H1 (cell line): Measurements from ENCODE around the gene PRR5L. TPM values are rescaled to one million over a fixed set of nuclear protein-coding genes. Genes with fewer than 3 reads are reported as not detected.
"Not testable (repeated sequence)": the region's sequence is repeated elsewhere in the genome, so short reads cannot be mapped to it uniquely, and the experiment has no call there.

Experiments
- CTCF ChIA-PET: fragments of 300-600 bp; sonication (Branson Sonifier 250); formaldehyde crosslinking; loops from one replicate; lab custom pipeline; 2021; ENCODE audit not compliant: partially characterized antibody; lab: Charles Lee
- POLR2A ChIA-PET: fragments of 300-600 bp; sonication (Branson Sonifier 250); formaldehyde crosslinking; loops from one replicate; lab custom pipeline; 2021; ENCODE audit warnings: inconsistent platforms; ENCODE audit not compliant: partially characterized antibody; lab: Charles Lee
- DNase-seq, 2 experiments: peaks; one replicate each; pipeline versions ENCODE4 v3.0.0 to v3.0.0-alpha.2; 2010 to 2022; ENCODE audit warnings: low spot score in 2 of 2, low read depth in 1 of 2, mixed read lengths in 1 of 2
- FAIRE-seq: peaks from 2 replicates; lab custom pipeline; 2011; peaks lifted over from hg19 to GRCh38; lab: Jason Lieb, UNC
- H2AFZ ChIP-seq: 2 replicates; pipeline ENCODE4 v1.8.1; 2012; ENCODE audit warnings: low read length, inconsistent platforms
- H2AK5ac ChIP-seq: 2 replicates; pipeline ENCODE4 v1.6.1; 2013; ENCODE audit warnings: low read depth, low read length
- H2BK120ac ChIP-seq: replicated peaks from 2 replicates; pipeline ENCODE3; 2013; ENCODE audit warnings: low read depth, low read length, inconsistent platforms
- H2BK12ac ChIP-seq: 2 replicates; pipeline ENCODE4 v1.6.1; 2013; ENCODE audit warnings: low read depth, low read length
- H2BK15ac ChIP-seq: 2 replicates; pipeline ENCODE4 v1.6.1; 2013; ENCODE audit warnings: low read length
- H2BK20ac ChIP-seq: 2 replicates; pipeline ENCODE4 v1.6.1; 2013; ENCODE audit warnings: low read length
- H2BK5ac ChIP-seq: 2 replicates; pipeline ENCODE4 v1.6.1; 2013; ENCODE audit warnings: low read depth, low read length
- H3K14ac ChIP-seq: 2 replicates; pipeline ENCODE4 v1.6.1; 2013; ENCODE audit warnings: inconsistent platforms; ENCODE audit not compliant: insufficient read length
- H3K18ac ChIP-seq: 2 replicates; pipeline ENCODE4 v1.6.1; 2013; ENCODE audit warnings: low read length; ENCODE audit errors: extremely low read depth
- H3K23ac ChIP-seq: 2 replicates; pipeline ENCODE4 v1.6.1; 2013; ENCODE audit warnings: inconsistent platforms; ENCODE audit not compliant: insufficient read length
- H3K23me2 ChIP-seq: 2 replicates; pipeline ENCODE4 v1.6.1; 2013; ENCODE audit warnings: low read depth, low read length
- H3K27ac ChIP-seq: 2 replicates; pipeline ENCODE4 v1.6.1; 2011; ENCODE audit warnings: low read depth, low read length, inconsistent platforms
- H3K27me3 ChIP-seq, 4 experiments: replicated peaks in 1 of 4; 1 replicate in 1 of 4; 2 replicates in 3 of 4; pipeline versions ENCODE4 v1.6.1 to v1.8.1; 2011 to 2013; ENCODE audit warnings: low read length in 3 of 4, mild to moderate bottlenecking in 3 of 4, inconsistent platforms in 2 of 4, mixed read lengths in 2 of 4, moderate library complexity in 1 of 4; ENCODE audit not compliant: control insufficient read depth in 3 of 4, insufficient read depth in 3 of 4; ENCODE audit errors: extremely low read depth in 1 of 4
- H3K36me3 ChIP-seq, 4 experiments: 2 replicates each; pipeline versions ENCODE4 v1.6.1 to v1.8.1; 2011 to 2013; ENCODE audit warnings: mild to moderate bottlenecking in 4 of 4, low read length in 3 of 4, moderate library complexity in 2 of 4, control low read depth in 1 of 4, inconsistent platforms in 1 of 4; ENCODE audit not compliant: insufficient read depth in 4 of 4, control insufficient read depth in 2 of 4
- H3K4ac ChIP-seq: replicated peaks from 2 replicates; pipeline ENCODE3; 2013; ENCODE audit warnings: low read length, low read depth, mixed read lengths, inconsistent platforms; ENCODE audit not compliant: insufficient read length
- H3K4me1 ChIP-seq, 4 experiments: replicated peaks in 1 of 4; 1 replicate in 1 of 4; 2 replicates in 3 of 4; pipeline versions ENCODE4 v1.6.1 to v1.8.1; 2011 to 2013; ENCODE audit warnings: low read length in 3 of 4, inconsistent platforms in 2 of 4, mixed read lengths in 1 of 4; ENCODE audit not compliant: insufficient read depth in 4 of 4, control insufficient read depth in 3 of 4
- H3K4me2 ChIP-seq, 2 experiments: 2 replicates each; pipeline versions ENCODE4 v1.6.1 to v1.8.1; 2011 to 2013; ENCODE audit warnings: low read depth in 2 of 2, low read length in 2 of 2, control low read depth in 1 of 2, inconsistent platforms in 1 of 2, mild to moderate bottlenecking in 1 of 2; ENCODE audit not compliant: insufficient read depth in 1 of 2
- H3K4me3 ChIP-seq, 4 experiments: fragments of 200-600, 300-600 bp in 1 of 4; sonication (generic), shearing (Covaris generic), sonication (Bioruptor Twin) in 1 of 4; 2 replicates each; pipeline versions ENCODE4 v1.5.1 to v1.8.1; 2011 to 2016; ENCODE audit warnings: low read length in 4 of 4, low read depth in 3 of 4, control low read depth in 2 of 4, inconsistent platforms in 2 of 4, mild to moderate bottlenecking in 2 of 4, mixed read lengths in 1 of 4, moderate library complexity in 1 of 4; ENCODE audit not compliant: insufficient read depth in 2 of 4; ENCODE audit errors: extremely low read depth in 1 of 4
- H3K56ac ChIP-seq: replicated peaks from 2 replicates; pipeline ENCODE3; 2013; ENCODE audit warnings: low read depth, mild to moderate bottlenecking, mixed read lengths, low read length, inconsistent platforms; ENCODE audit not compliant: insufficient read length
- H3K79me1 ChIP-seq: 2 replicates; pipeline ENCODE4 v1.6.1; 2013; ENCODE audit warnings: low read depth, low read length, control low read depth
- H3K79me2 ChIP-seq, 2 experiments: 2 replicates each; pipeline versions ENCODE4 v1.6.1 to v1.8.1; 2012 to 2013; ENCODE audit warnings: low read length in 2 of 2, mild to moderate bottlenecking in 2 of 2, inconsistent platforms in 1 of 2; ENCODE audit not compliant: insufficient read depth in 2 of 2, control insufficient read depth in 1 of 2
- H3K9ac ChIP-seq, 4 experiments: replicated peaks in 1 of 4; 1 replicate in 1 of 4; 2 replicates in 3 of 4; pipeline versions ENCODE4 v1.6.1 to v1.8.1; 2011 to 2013; ENCODE audit warnings: low read depth in 3 of 4, low read length in 3 of 4, control low read depth in 2 of 4, mild to moderate bottlenecking in 2 of 4, moderate library complexity in 2 of 4, inconsistent platforms in 1 of 4; ENCODE audit errors: extremely low read depth in 1 of 4
- H3K9me3 ChIP-seq, 2 experiments: 2 replicates each; pipeline versions ENCODE4 v1.6.1 to v1.8.1; 2012 to 2013; ENCODE audit warnings: mild to moderate bottlenecking in 2 of 2, moderate library complexity in 2 of 2, control low read depth in 1 of 2, inconsistent platforms in 1 of 2, low read depth in 1 of 2, low read length in 1 of 2, mixed read lengths in 1 of 2; ENCODE audit not compliant: insufficient read depth in 2 of 2
- H4K20me1 ChIP-seq, 2 experiments: replicated peaks in 1 of 2; 2 replicates each; pipeline versions ENCODE3 to v1.8.1; 2011 to 2013; ENCODE audit warnings: inconsistent platforms in 2 of 2, low read length in 2 of 2, mild to moderate bottlenecking in 1 of 2; ENCODE audit not compliant: insufficient read depth in 2 of 2, control insufficient read depth in 1 of 2
- H4K5ac ChIP-seq: 2 replicates; pipeline ENCODE4 v1.6.1; 2013; ENCODE audit warnings: low read length, low read depth, mixed read lengths, inconsistent platforms; ENCODE audit not compliant: insufficient read length
- H4K8ac ChIP-seq: 2 replicates; pipeline ENCODE4 v1.8.0; 2013; ENCODE audit warnings: mild to moderate bottlenecking, moderate library complexity, low read length, inconsistent platforms; ENCODE audit not compliant: insufficient read depth; ENCODE audit errors: extremely low read depth
- H4K91ac ChIP-seq: replicated peaks from 2 replicates; pipeline ENCODE3; 2013; ENCODE audit warnings: low read length, mixed read lengths, inconsistent platforms; ENCODE audit not compliant: insufficient read length
- KDM1A ChIP-seq: fragments of 200-600, 300-600 bp; sonication (generic); IDR thresholded peaks from 2 replicates; pipeline ENCODE4 v1.7.1; 2016; ENCODE audit warnings: mild to moderate bottlenecking, low read length, borderline replicate concordance
- WGBS, 2 experiments: shearing (Covaris generic) in 1 of 2; methylation state at CpG; one replicate each; pipeline versions ENCODE4 v1.1.6 to v1.1.7; 2013 to 2015; ENCODE audit warnings: low lambda C conversion rate in 2 of 2, mixed read lengths in 2 of 2, inconsistent platforms in 1 of 2, low coverage in 1 of 2, missing lambda C conversion rate in 1 of 2; ENCODE audit not compliant: insufficient replicate concordance in 2 of 2, insufficient coverage in 1 of 2, insufficient read length in 1 of 2; ENCODE audit errors: extremely low coverage in 1 of 2, missing lambda C conversion rate in 1 of 2; 5-methylcytosine and 5-hydroxymethylcytosine counted together
- polyA plus RNA-seq, 7 experiments: library from polyadenylated mRNA; depleted of rRNA in 3 of 7; stranded (reverse) in 5 of 7; unstranded in 2 of 7; fragments of >200 nt in 5 of 7; fragments of 200-250 nt in 2 of 7; gene quantifications; 1 replicate in 5 of 7; 2 replicates in 1 of 7; 4 replicates in 1 of 7; pipeline versions ENCODE4 v1.2.1 to v1.2.3, GENCODE V29; 2011 to 2013; ENCODE audit warnings: missing spikeins in 2 of 7, mixed read lengths in 2 of 7
- total RNA-seq: library from RNA; stranded (reverse); fragmentation: NEBNext Ultra II Directional; extraction: Animal tissue kit (Norgen Biotek cat#: 25700); gene quantifications from 2 replicates; pipeline ENCODE4 v1.2.1, GENCODE V29; 2021

Gene PRR5L
- total and polyA plus RNA-seq, 2 of the 8 experiments (the other 6 are each of a cell fraction or from before 2014, with no cell fraction given): 6.6 to 10.1 TPM

GRCh38 chr11:36511062-36511461 lies 215.0 kb downstream of the PRR5L start:
- TF ChIP-seq KDM1A: peak; percentile 68; the same call in 1 of the 2 replicates
- TF ChIP-seq, all 59 proteins: peak for 1; not testable (repeated sequence) for 58
- H3K79me1 ChIP-seq, POLR2A ChIA-PET, DNase-seq, H2BK20ac ChIP-seq, H3K9me3 ChIP-seq, H3K23ac ChIP-seq, H2BK12ac ChIP-seq, H3K4ac ChIP-seq, H3K14ac ChIP-seq, H3K23me2 ChIP-seq, H2AK5ac ChIP-seq, H4K8ac ChIP-seq, H4K20me1 ChIP-seq, H3K27me3 ChIP-seq, H3K9ac ChIP-seq, H2BK15ac ChIP-seq, H4K91ac ChIP-seq, FAIRE-seq, H3K27ac ChIP-seq, H3K79me2 ChIP-seq, H2BK120ac ChIP-seq, H2BK5ac ChIP-seq, H4K5ac ChIP-seq, H3K56ac ChIP-seq, H3K4me1 ChIP-seq, H3K36me3 ChIP-seq, H3K18ac ChIP-seq: not testable (repeated sequence)
- WGBS, 2 experiments: 81% methylated on average over 2 of the region's 2 CpGs; no CpG with 5 or more reads in 1 of the 2 experiments
- CTCF ChIA-PET: interaction anchor here (0.6 to 1.4 kb wide), 6 partner anchors 13 to 938 kb away, joined by 3 to 5 read pairs (median 4); no protein-coding TSS in a partner anchor
- Histone ChIP-seq H3K4me2 (peak overlapping the region in 1 of 2 experiments; percentile 53; a peak in 2 of 4 replicates), H3K4me3 (peak overlapping the region in 3 of 4 experiments; percentile 95 to 96 (median 96); a peak in 3 of 8 replicates), H2AFZ (peak overlapping the region; percentile 98; the same call in 1 of the 2 replicates)
